Measurements from ENCODE around the gene BMI1. TPM values are rescaled to one million over a fixed set of nuclear protein-coding genes. Genes with fewer than 3 reads are reported as not detected.
A peak's percentile ranks its signal among the peaks of the same experiment; 100 is the strongest.

BMI1 gene
- total and polyA plus RNA-seq, 2 donors from 2014 or later, result 18.7 to 49.0 TPM

GRCh38 chr10:22314852-22315251, 6.0 kb upstream of the BMI1 start:
- H3K4me3 ChIP-seq (ENCODE audit: low read length in 3 of 3), result no peak overlapping the region
- H3K9me3 ChIP-seq (ENCODE audit: control insufficient read depth in 2 of 3, insufficient read depth in 1 of 3, low read length in 3 of 3), result no peaks in the 10 kb centered on the region
- TF ChIP-seq, protein P1, sequence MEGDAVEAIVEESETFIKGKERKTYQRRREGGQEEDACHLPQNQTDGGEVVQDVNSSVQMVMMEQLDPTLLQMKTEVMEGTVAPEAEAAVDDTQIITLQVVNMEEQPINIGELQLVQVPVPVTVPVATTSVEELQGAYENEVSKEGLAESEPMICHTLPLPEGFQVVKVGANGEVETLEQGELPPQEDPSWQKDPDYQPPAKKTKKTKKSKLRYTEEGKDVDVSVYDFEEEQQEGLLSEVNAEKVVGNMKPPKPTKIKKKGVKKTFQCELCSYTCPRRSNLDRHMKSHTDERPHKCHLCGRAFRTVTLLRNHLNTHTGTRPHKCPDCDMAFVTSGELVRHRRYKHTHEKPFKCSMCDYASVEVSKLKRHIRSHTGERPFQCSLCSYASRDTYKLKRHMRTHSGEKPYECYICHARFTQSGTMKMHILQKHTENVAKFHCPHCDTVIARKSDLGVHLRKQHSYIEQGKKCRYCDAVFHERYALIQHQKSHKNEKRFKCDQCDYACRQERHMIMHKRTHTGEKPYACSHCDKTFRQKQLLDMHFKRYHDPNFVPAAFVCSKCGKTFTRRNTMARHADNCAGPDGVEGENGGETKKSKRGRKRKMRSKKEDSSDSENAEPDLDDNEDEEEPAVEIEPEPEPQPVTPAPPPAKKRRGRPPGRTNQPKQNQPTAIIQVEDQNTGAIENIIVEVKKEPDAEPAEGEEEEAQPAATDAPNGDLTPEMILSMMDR (IDR thresholded peaks at IDR 0.05; ENCODE audit: borderline replicate concordance, extremely low read depth, insufficient read depth), result no peak
- H3K36me3 ChIP-seq (ENCODE audit: control insufficient read depth in 2 of 3, insufficient read depth in 3 of 3, low read length in 3 of 3), result no peaks in the 10 kb centered on the region
- H3K9ac ChIP-seq (ENCODE audit: low read length in 3 of 3), result no peak overlapping the region
- DNase-seq (peak in 1 of 5 donors; percentile 25), FAIRE-seq (no peak)
- no peak overlapping the region for H3K27ac ChIP-seq (ENCODE audit: low read depth in 2 of 2, low read length in 2 of 2)
- intact Hi-C loops (cut with DNase I), result no loop called here
- H3K4me1 ChIP-seq (ENCODE audit: control insufficient read depth in 2 of 3, insufficient read depth in 2 of 3, low read depth in 1 of 3, low read length in 3 of 3), result peaks cover 0 to 7% (median 4%) of the 10 kb centered on the region in 3 donors
- no peaks in the 10 kb centered on the region for H3K27me3 ChIP-seq (ENCODE audit: control insufficient read depth, insufficient read depth, low read length)

- DNase-seq, result no peak
- Histone ChIP-seq H3K36me3 (ENCODE audit: control insufficient read depth in 2 of 3, insufficient read depth in 3 of 3, low read length in 3 of 3) (no peaks in the 10 kb centered on the region), H3K9ac (ENCODE audit: low read length in 3 of 3) (peak overlapping the region; percentile 61 to 81 (median 78)), H3K27me3 (ENCODE audit: control insufficient read depth, insufficient read depth, low read length) (no peaks in the 10 kb centered on the region), H3K27ac (ENCODE audit: low read depth in 2 of 2, low read length in 2 of 2) (peak overlapping the region; percentile 74 to 90), H3K4me1 (ENCODE audit: control insufficient read depth in 2 of 3, insufficient read depth in 2 of 3, low read depth in 1 of 3, low read length in 3 of 3) (peaks cover 0 to 10% (median 7%) of the 10 kb centered on the region in 3 donors), H3K9me3 (ENCODE audit: control insufficient read depth in 2 of 3, insufficient read depth in 1 of 3, low read length in 3 of 3) (no peaks in the 10 kb centered on the region), H3K4me3 (ENCODE audit: low read length in 3 of 3) (peak overlapping the region; percentile 69 to 93 (median 74))
- FAIRE-seq, result no peak
- intact Hi-C loops (cut with DNase I), result no loop called here
- TF ChIP-seq, protein P1 (IDR thresholded peaks at IDR 0.05; ENCODE audit: borderline replicate concordance, extremely low read depth, insufficient read depth), result no peak
These were observed 5.2 kb upstream of the BMI1 start for GRCh38 chr10:22315455-22316285.

DNA sequence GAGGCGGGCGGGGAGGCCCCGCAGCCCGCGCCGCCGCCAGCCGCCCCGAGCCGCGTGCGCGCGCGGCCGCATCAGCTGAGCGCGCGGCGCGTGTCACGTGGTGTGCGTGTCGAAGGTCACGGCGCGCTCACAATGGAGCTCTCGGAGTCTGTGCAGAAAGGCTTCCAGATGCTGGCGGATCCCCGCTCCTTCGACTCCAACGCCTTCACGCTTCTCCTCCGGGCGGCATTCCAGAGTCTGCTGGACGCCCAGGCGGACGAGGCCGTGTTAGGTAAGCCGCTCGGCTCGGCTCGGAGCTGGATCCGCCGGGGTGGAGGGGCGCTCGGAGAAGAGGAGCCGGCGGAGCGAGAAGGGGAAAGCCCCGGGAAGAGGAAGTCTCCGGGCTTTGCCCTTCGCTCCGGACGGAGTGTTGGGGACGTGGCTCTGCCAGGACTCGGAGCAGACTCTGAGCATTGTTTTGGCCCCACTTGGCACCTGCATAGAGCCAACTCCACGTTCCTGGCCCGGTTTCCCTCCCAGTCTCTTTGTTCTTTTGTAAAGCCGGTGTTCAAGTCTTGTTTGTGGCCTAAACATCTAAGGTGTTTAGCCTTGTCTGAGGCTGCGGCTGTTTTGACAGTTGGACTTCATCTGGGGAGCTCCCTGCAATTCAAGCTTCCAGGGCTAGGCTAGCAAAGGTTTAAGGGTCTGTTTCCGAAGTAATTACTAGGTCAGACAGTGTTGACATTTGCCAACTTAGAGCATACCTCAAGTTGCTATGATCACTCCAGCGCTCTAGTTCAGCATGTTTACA, 4.4 kb upstream of the BMI1 start, which contains the start of gene COMMD3:
Gene COMMD3 (plus strand): TSS at position 103 of the 790 bp plus-strand sequence. CDS start 30 bp downstream, at position 133.
- no peak for FAIRE-seq
- intact Hi-C loops (cut with DNase I), result no loop called here
- DNase-seq, result peak; percentile 87 to 96 (median 94)

More for the DNA sequence above, 4.4 kb upstream of the BMI1 start, which contains the start of gene COMMD3:
- Histone ChIP-seq H3K4me1 (ENCODE audit: control insufficient read depth in 2 of 3, insufficient read depth in 2 of 3, low read depth in 1 of 3, low read length in 3 of 3) (peaks cover 0 to 10% (median 7%) of the 10 kb centered on the region in 3 donors), H3K36me3 (ENCODE audit: control insufficient read depth in 2 of 3, insufficient read depth in 3 of 3, low read length in 3 of 3) (no peaks in the 10 kb centered on the region), H3K27ac (ENCODE audit: low read depth in 2 of 2, low read length in 2 of 2) (peak within 1 kb of the TSS; percentile 90 to 96), H3K9ac (ENCODE audit: low read length in 3 of 3) (peak within 1 kb of the TSS; percentile 78 to 92 (median 81)), H3K4me3 (ENCODE audit: low read length in 3 of 3) (peak within 1 kb of the TSS; percentile 69 to 97 (median 92)), H3K9me3 (ENCODE audit: control insufficient read depth in 2 of 3, insufficient read depth in 1 of 3, low read length in 3 of 3) (no peaks in the 10 kb centered on the region), H3K27me3 (ENCODE audit: control insufficient read depth, insufficient read depth, low read length) (no peaks in the 10 kb centered on the region)
- TF ChIP-seq, protein P1 (IDR thresholded peaks at IDR 0.05; ENCODE audit: borderline replicate concordance, extremely low read depth, insufficient read depth), result no peak
